A673 (cell line): ENCODE results near the gene ING5.

Source experiments
- CTCF ChIP-seq: fragments of 300-800, 200-600 bp; sonication (generic); conservative IDR thresholded peaks from 2 replicates; pipeline ENCODE4 v1.5.1; 2017; ENCODE audit warnings: low read depth, mild to moderate bottlenecking, antibody characterized with exemption, low read length, moderate library complexity, mixed read lengths
- EZH2 ChIP-seq: fragments of 200-600 bp; sonication (generic); IDR thresholded peaks from 2 replicates; pipeline ENCODE4 v1.6.1; 2017; ENCODE audit warnings: borderline replicate concordance, low read depth, mild to moderate bottlenecking, mixed read lengths, antibody characterized with exemption, low read length; ENCODE audit not compliant: poor library complexity, severe bottlenecking

GRCh38 chr2:241680044-241680443 lies 21.8 kb upstream of the ING5 start:
- no peak for TF ChIP-seq CTCF
- no peak for TF ChIP-seq EZH2
